BLaER1 (cell line): ENCODE measurements around the gene BLOC1S6.

Experiments
- H3K27ac ChIP-seq: shearing (Covaris generic); formaldehyde crosslinking; 2 replicates; pipeline ENCODE4 v1.8.1; 2022
- H3K27me3 ChIP-seq: shearing (Covaris generic); formaldehyde crosslinking; 2 replicates; pipeline ENCODE4 v1.8.1; 2022
- H3K36me3 ChIP-seq: shearing (Covaris generic); formaldehyde crosslinking; 2 replicates; pipeline ENCODE4 v1.8.1; 2022
- H3K4me1 ChIP-seq: shearing (Covaris generic); formaldehyde crosslinking; 2 replicates; pipeline ENCODE4 v1.8.1; 2022
- H3K4me2 ChIP-seq: shearing (Covaris generic); formaldehyde crosslinking; 2 replicates; pipeline ENCODE4 v1.8.1; 2022
- H3K4me3 ChIP-seq: shearing (Covaris generic); formaldehyde crosslinking; 2 replicates; pipeline ENCODE4 v1.8.1; 2022
- H3K9ac ChIP-seq: shearing (Covaris generic); formaldehyde crosslinking; 2 replicates; pipeline ENCODE4 v1.8.1; 2022
- H3K9me3 ChIP-seq: shearing (Covaris generic); formaldehyde crosslinking; 2 replicates; pipeline ENCODE4 v1.8.1; 2022
- H4K20me1 ChIP-seq: shearing (Covaris generic); formaldehyde crosslinking; 2 replicates; pipeline ENCODE4 v1.8.1; 2022
- Cebpa-rat ChIP-seq: shearing (Covaris generic); IDR thresholded peaks from 2 replicates; pipeline ENCODE4 v1.8.1; 2022

Gene BLOC1S6

DNA sequence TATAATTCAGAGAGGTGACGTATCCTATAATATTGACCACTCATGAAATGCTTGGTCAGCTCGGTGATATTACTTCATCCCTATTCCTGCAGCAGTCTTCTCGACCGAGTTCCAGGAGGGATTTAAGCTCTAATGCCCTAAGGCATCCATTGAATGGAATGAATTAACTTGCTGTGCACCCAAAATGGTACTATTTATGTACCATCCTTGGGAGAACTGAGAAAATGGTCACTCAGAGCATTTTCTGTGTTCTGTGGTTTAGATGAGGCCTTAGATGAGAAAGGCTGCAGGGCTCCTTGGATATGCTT, 638 bp downstream of the BLOC1S6 start:
- H3K36me3 ChIP-seq = peaks cover 16% of the 10 kb centered on the region
- H3K4me1 ChIP-seq = peaks cover 44% of the 10 kb centered on the region
- H3K9me3 ChIP-seq = peaks cover 9% of the 10 kb centered on the region; the same call in 1 of the 2 replicates
- H3K4me3 ChIP-seq = peak overlapping the region; percentile 84
- peak overlapping the region; percentile 92 for H3K9ac ChIP-seq
- no peaks in the 10 kb centered on the region for H3K27me3 ChIP-seq
- TF ChIP-seq Cebpa-rat = no peak
- peak overlapping the region; percentile 91 for H3K4me2 ChIP-seq
- peak overlapping the region; percentile 96 for H3K27ac ChIP-seq
- H4K20me1 ChIP-seq = peaks cover 14% of the 10 kb centered on the region

DNA sequence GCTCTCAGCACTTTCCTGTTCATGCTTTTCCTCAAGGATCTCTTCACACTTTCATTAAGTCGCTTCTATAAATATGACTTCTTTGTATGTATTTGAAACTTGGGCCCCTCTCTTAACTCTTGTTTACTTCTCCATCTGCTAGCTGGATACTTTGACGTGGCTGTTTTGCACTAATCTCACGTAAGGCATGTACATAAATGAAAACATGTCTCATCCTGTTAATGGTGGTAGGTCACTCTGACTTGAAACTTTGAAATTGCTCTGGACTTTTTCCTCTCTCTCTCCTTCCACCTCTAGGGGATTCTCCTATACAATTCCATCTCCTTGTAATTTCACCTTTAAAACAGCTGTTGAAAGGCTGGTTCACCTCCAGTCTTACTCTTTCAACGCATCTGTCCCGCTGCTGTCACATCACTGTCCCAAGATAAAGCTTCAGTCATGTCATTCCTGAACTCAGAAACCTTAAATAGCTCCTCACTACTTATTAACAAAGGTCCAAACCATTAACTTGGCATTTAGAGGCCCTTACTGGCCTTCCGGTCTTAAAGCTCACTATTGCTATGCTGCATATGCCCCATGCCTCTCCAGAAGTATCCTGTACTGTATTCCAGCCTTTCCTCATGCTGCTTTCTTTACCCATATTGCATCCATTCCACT, 1.2 kb downstream of the BLOC1S6 start:
- Histone ChIP-seq H3K9ac (peak overlapping the region; percentile 92), H3K4me3 (peak overlapping the region; percentile 84), H3K4me2 (peak overlapping the region; percentile 91), H3K9me3 (peaks cover 12% of the 10 kb centered on the region; the same call in 1 of the 2 replicates), H3K36me3 (peaks cover 22% of the 10 kb centered on the region), H3K27ac (peak overlapping the region; percentile 96), H3K4me1 (peaks cover 44% of the 10 kb centered on the region), H4K20me1 (peaks cover 14% of the 10 kb centered on the region), H3K27me3 (no peaks in the 10 kb centered on the region)
- no peak for TF ChIP-seq Cebpa-rat

GRCh38 chr15:45589256-45589655, 2.1 kb downstream of the BLOC1S6 start:
- no peak overlapping the region for H3K4me3 ChIP-seq

DNA sequence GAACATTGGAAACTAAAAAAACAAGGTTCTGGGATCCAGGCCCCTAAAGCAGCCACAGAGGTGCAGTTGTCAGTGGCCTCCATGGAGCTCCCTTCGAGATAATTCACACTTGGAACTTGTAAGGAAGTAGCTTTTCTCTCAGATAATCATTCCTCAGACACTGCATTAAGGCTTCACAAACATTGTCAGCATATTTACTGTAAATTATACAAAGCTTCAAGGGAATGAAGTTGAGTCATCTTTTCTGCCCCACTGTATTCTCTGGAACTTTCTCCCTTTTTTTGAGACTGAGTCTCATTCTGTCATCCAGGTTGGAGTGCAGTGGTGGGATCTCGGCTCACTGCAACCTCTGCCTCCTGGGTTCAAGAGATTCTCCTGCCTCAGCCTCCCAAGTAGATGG, 7.1 kb downstream of the BLOC1S6 start:
- Histone ChIP-seq H3K9me3 (peaks cover 47% of the 10 kb centered on the region), H3K4me3 (no peak overlapping the region), H3K4me1 (peaks cover 21% of the 10 kb centered on the region), H3K9ac (no peak overlapping the region), H3K4me2 (no peak overlapping the region), H3K27ac (no peak overlapping the region), H4K20me1 (peaks cover 2% of the 10 kb centered on the region; the same call in 1 of the 2 replicates), H3K36me3 (peaks cover 64% of the 10 kb centered on the region), H3K27me3 (no peaks in the 10 kb centered on the region)
- no peak for TF ChIP-seq Cebpa-rat

More at GRCh38 chr15:45589256-45589655, 2.1 kb downstream of the BLOC1S6 start:
- H3K27me3 ChIP-seq = no peaks in the 10 kb centered on the region
- H3K9ac ChIP-seq = 0 out of 2 replicates have a peak overlapping the region, but pooled peaks have one; percentile 26
- peaks cover 31% of the 10 kb centered on the region for H3K36me3 ChIP-seq
- peaks cover 44% of the 10 kb centered on the region for H3K4me1 ChIP-seq
- TF ChIP-seq Cebpa-rat = no peak
- H3K9me3 ChIP-seq = peaks cover 14% of the 10 kb centered on the region
- peak overlapping the region; percentile 91 for H3K4me2 ChIP-seq
- peaks cover 14% of the 10 kb centered on the region for H4K20me1 ChIP-seq
- H3K27ac ChIP-seq = no peak overlapping the region

GRCh38 chr15:45594835-45595530, 7.8 kb downstream of the BLOC1S6 start:
- Histone ChIP-seq H3K4me2 (no peak overlapping the region), H3K9me3 (peaks cover 47% of the 10 kb centered on the region), H3K4me3 (no peak overlapping the region), H4K20me1 (no peaks in the 10 kb centered on the region; the same call in 1 of the 2 replicates), H3K27me3 (no peaks in the 10 kb centered on the region), H3K4me1 (peaks cover 14% of the 10 kb centered on the region), H3K36me3 (peaks cover 64% of the 10 kb centered on the region), H3K27ac (no peak overlapping the region), H3K9ac (no peak overlapping the region)
- no peak for TF ChIP-seq Cebpa-rat

GRCh38 chr15:45603881-45604280, 16.7 kb downstream of the BLOC1S6 start:
- no peak overlapping the region for H3K27ac ChIP-seq
- no peaks in the 10 kb centered on the region for H3K27me3 ChIP-seq
- no peak overlapping the region for H3K9ac ChIP-seq
- no peak overlapping the region for H3K4me3 ChIP-seq
- H4K20me1 ChIP-seq = peaks cover 31% of the 10 kb centered on the region
- H3K4me2 ChIP-seq = peak overlapping the region; percentile 28; the same call in 1 of the 2 replicates
- H3K36me3 ChIP-seq = peaks cover 61% of the 10 kb centered on the region
- peaks cover 14% of the 10 kb centered on the region; the same call in 1 of the 2 replicates for H3K4me1 ChIP-seq
- TF ChIP-seq Cebpa-rat = no peak
- H3K9me3 ChIP-seq = no peaks in the 10 kb centered on the region

DNA sequence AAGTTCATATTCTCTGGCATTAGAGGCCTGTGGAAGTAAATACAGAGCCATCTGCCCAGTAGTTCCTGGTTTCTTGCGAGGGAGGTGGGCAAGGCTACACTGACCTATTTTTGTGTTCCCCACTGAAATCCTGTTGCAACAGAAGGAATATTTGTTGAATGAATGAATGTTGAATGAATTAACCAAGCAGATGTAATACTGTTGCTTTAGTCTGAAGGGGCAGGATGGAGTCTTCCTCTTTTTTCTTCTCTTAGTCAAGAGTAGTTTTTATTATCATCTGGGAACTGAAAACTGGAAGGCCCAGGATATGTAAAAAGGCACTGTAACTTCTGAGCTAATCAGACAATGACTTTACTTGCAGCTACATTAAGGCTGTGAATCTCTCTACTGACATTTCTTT, 17.1 kb downstream of the BLOC1S6 start:
- Histone ChIP-seq H3K4me1 (peaks cover 14% of the 10 kb centered on the region; the same call in 1 of the 2 replicates), H3K36me3 (peaks cover 61% of the 10 kb centered on the region), H3K4me3 (no peak overlapping the region), H3K9me3 (no peaks in the 10 kb centered on the region), H3K27ac (no peak overlapping the region), H3K4me2 (no peak overlapping the region), H4K20me1 (peaks cover 31% of the 10 kb centered on the region), H3K9ac (no peak overlapping the region), H3K27me3 (no peaks in the 10 kb centered on the region)
- TF ChIP-seq Cebpa-rat = no peak

- Histone ChIP-seq H3K36me3 (peaks cover 57% of the 10 kb centered on the region), H3K4me3 (no peak overlapping the region), H3K27ac (no peak overlapping the region), H3K9ac (no peak overlapping the region), H3K9me3 (no peaks in the 10 kb centered on the region), H3K27me3 (no peaks in the 10 kb centered on the region), H4K20me1 (peaks cover 31% of the 10 kb centered on the region), H3K4me1 (peaks cover 14% of the 10 kb centered on the region; the same call in 1 of the 2 replicates), H3K4me2 (no peak overlapping the region)
- no peak for TF ChIP-seq Cebpa-rat
These were observed 19.2 kb downstream of the BLOC1S6 start for GRCh38 chr15:45606413-45606812.

DNA sequence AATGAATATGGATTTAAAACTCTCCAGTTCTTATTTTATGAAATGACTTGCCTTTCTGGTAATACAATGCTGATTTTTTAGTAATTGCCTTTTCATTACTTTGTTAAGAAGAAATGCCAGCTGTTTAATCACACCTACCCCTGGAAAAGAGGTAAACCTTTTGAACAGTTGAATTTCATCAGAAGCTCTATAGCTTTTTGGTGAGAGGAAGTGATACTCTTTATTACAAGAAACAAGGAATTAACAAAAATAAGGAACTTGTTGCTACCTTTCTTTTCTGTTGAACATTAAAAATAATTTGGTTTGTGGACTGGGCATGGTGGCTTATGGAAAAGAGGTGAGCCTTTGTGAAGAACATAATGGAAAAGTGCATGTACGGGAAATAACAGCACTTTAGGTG, 19.7 kb downstream of the BLOC1S6 start:
- H3K4me2 ChIP-seq = no peak overlapping the region
- H3K9me3 ChIP-seq = no peaks in the 10 kb centered on the region
- H3K27ac ChIP-seq = no peak overlapping the region
- H3K4me1 ChIP-seq = peaks cover 14% of the 10 kb centered on the region; the same call in 1 of the 2 replicates
- TF ChIP-seq Cebpa-rat = no peak
- H3K27me3 ChIP-seq = no peaks in the 10 kb centered on the region
- H4K20me1 ChIP-seq = peaks cover 29% of the 10 kb centered on the region
- no peak overlapping the region for H3K4me3 ChIP-seq
- peaks cover 55% of the 10 kb centered on the region for H3K36me3 ChIP-seq
- no peak overlapping the region for H3K9ac ChIP-seq

DNA sequence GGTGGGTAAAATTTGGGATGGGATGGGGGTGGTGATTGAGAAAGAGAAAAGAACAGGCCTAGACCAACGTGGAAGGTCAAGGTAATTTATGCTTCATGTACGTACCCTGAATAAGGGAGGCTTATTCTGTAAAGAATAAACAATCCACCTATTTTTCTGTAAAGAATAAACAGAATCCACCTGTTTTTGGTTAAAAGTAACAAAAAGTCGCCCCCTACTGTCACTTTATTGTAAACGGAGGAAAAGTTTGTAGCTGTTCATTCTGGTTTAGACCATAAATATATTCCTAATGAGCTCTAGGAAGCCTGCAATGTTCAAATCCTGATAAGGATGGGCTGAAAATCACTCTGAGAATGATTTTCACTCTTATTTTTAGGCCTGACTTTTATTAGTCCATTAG, 24.1 kb downstream of the BLOC1S6 start:
- Histone ChIP-seq H3K36me3 (peaks cover 23% of the 10 kb centered on the region), H4K20me1 (no peaks in the 10 kb centered on the region), H3K9me3 (no peaks in the 10 kb centered on the region), H3K9ac (no peak overlapping the region), H3K27me3 (no peaks in the 10 kb centered on the region), H3K4me2 (no peak overlapping the region), H3K4me3 (no peak overlapping the region), H3K4me1 (0 out of 2 replicates have a peak, but pooled peaks cover 4% of the 10 kb centered on the region), H3K27ac (no peak overlapping the region)
- TF ChIP-seq Cebpa-rat = no peak
